H1 (cell line): ENCODE measurements around the gene PHF14.

Source experiments
- BRCA1 ChIP-seq: IDR thresholded peaks from 2 replicates; pipeline ENCODE4 v1.6.1; 2012; ENCODE audit warnings: low read depth, low read length, improper control_type of control experiment
- JUN ChIP-seq: IDR thresholded peaks from 2 replicates; pipeline ENCODE4 v1.6.1; 2011; ENCODE audit warnings: low read depth, mild to moderate bottlenecking, improper control_type of control experiment, low read length
- SP1 ChIP-seq: IDR thresholded peaks from 2 replicates; pipeline ENCODE4 v1.6.1; 2011; ENCODE audit warnings: low read depth, low read length
- TF ChIP-seq, protein P1 (sequence below), 3 experiments: IDR thresholded peaks; 1 replicate in 2 of 3; 2 replicates in 1 of 3; pipeline versions ENCODE4 v1.5.1 to v1.6.1; 2011; ENCODE audit warnings: low read length in 3 of 3, mild to moderate bottlenecking in 3 of 3, inconsistent platforms in 2 of 3, low read depth in 1 of 3, moderate library complexity in 1 of 3; ENCODE audit not compliant: insufficient read depth in 1 of 3; ENCODE audit errors: control extremely low read depth in 1 of 3

DNA sequence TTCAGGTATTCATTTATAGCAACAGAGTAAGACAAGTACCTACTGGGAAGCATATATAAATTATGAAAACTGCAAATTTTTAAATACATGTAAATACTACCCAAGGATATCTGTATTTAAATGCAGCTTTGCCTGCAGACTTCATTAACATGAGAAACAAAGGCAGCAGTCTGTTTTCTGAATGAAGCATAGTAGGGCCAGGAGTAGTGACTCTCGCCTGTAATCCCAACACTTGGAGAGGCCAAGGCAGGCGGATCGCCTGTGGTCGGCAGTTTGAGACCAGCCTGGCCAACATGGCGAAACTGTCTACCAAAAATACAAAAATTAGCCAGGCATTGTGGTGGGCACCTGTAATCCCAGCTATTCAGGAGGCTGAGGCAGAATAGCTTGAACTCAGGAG, 42.5 kb upstream of the PHF14 start:
- TF ChIP-seq, protein P1, sequence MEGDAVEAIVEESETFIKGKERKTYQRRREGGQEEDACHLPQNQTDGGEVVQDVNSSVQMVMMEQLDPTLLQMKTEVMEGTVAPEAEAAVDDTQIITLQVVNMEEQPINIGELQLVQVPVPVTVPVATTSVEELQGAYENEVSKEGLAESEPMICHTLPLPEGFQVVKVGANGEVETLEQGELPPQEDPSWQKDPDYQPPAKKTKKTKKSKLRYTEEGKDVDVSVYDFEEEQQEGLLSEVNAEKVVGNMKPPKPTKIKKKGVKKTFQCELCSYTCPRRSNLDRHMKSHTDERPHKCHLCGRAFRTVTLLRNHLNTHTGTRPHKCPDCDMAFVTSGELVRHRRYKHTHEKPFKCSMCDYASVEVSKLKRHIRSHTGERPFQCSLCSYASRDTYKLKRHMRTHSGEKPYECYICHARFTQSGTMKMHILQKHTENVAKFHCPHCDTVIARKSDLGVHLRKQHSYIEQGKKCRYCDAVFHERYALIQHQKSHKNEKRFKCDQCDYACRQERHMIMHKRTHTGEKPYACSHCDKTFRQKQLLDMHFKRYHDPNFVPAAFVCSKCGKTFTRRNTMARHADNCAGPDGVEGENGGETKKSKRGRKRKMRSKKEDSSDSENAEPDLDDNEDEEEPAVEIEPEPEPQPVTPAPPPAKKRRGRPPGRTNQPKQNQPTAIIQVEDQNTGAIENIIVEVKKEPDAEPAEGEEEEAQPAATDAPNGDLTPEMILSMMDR (IDR thresholded peaks at IDR 0.05; ENCODE audit: control extremely low read depth in 1 of 3, insufficient read depth in 1 of 3, low read depth in 1 of 3, low read length in 3 of 3), result no peak
- TF ChIP-seq BRCA1, result no peak
- no peak for TF ChIP-seq SP1
- TF ChIP-seq JUN, result no peak
